ENCODE data around the gene ACYP1.
A peak's percentile ranks its signal among the peaks of the same experiment; 100 is the strongest.

Gene ACYP1

GRCh38 chr14:75063491-75064204, at the start of gene ACYP1:
Gene ACYP1 (minus strand): TSS chr14:75064024. CDS start chr14:75063553, 471 bp downstream.
- peak; percentile 99 for ATAC-seq

GRCh38 chr14:75109877-75110276, 46.1 kb upstream of the ACYP1 start:
- no peak for ATAC-seq

- ATAC-seq, result no peak
Observed at GRCh38 chr14:75107186-75107585, 43.4 kb upstream of the ACYP1 start.

GRCh38 chr14:75101491-75101890, 37.7 kb upstream of the ACYP1 start:
- no peak for ATAC-seq

- ATAC-seq, result no peak
Observed at GRCh38 chr14:75098682-75099081, 34.9 kb upstream of the ACYP1 start.

- ATAC-seq, result no peak
Observed at GRCh38 chr14:75098212-75098611, 34.4 kb upstream of the ACYP1 start.

GRCh38 chr14:75096959-75097358, 33.1 kb upstream of the ACYP1 start:
- no peak for ATAC-seq

GRCh38 chr14:75095690-75096089, 31.9 kb upstream of the ACYP1 start:
- ATAC-seq, result no peak

GRCh38 chr14:75094896-75095295, 31.1 kb upstream of the ACYP1 start:
- ATAC-seq, result no peak

GRCh38 chr14:75092698-75093097, 28.9 kb upstream of the ACYP1 start:
- no peak for ATAC-seq

GRCh38 chr14:75091251-75091650, 27.4 kb upstream of the ACYP1 start:
- ATAC-seq, result no peak

- no peak for ATAC-seq
Observed at GRCh38 chr14:75090353-75090752, 26.5 kb upstream of the ACYP1 start.

GRCh38 chr14:75088566-75089373, 24.9 kb upstream of the ACYP1 start:
- peak; percentile 44 to 60 for ATAC-seq

- ATAC-seq, result no peak
Observed at GRCh38 chr14:75088153-75088552, 24.3 kb upstream of the ACYP1 start.

GRCh38 chr14:75084513-75084912, 20.7 kb upstream of the ACYP1 start:
- no peak for ATAC-seq

- no peak for ATAC-seq
Observed at GRCh38 chr14:75083271-75083670, 19.4 kb upstream of the ACYP1 start.

GRCh38 chr14:75081660-75082229, 17.9 kb upstream of the ACYP1 start:
- no peak for ATAC-seq

- ATAC-seq, result no peak
Observed at GRCh38 chr14:75079521-75079920, 15.7 kb upstream of the ACYP1 start.

- ATAC-seq, result no peak
Observed at GRCh38 chr14:75077794-75078193, 14.0 kb upstream of the ACYP1 start.

GRCh38 chr14:75070383-75070782, 6.6 kb upstream of the ACYP1 start:
- no peak for ATAC-seq

GRCh38 chr14:75069811-75070145, 6.0 kb upstream of the ACYP1 start:
- no peak for ATAC-seq

- ATAC-seq, result peak; percentile 82 to 85
Observed at GRCh38 chr14:75069121-75069810, 5.4 kb upstream of the ACYP1 start, which contains the start of gene ZC2HC1C. Gene ZC2HC1C (plus strand): TSS chr14:75069641. CDS start chr14:75070574, 933 bp downstream.

Measured in activated CD4-positive, CD25-positive, alpha-beta regulatory T cell treated with anti-CD3 and anti-CD28 coated beads, Interleukin-2, amount 50 U/mL, for 24 hours (primary cell).